B cell (primary cell): Measurements from ENCODE around the gene BAZ2B.

ENCODE experiments used
- CTCF ChIP-seq: fragments of 200-600 bp; IDR thresholded peaks from one replicate; pipeline ENCODE4 v1.8.0; 2022; ENCODE audit warnings: antibody characterized with exemption, mild to moderate bottlenecking
- EZH2 ChIP-seq: IDR thresholded peaks from 2 replicates; pipeline ENCODE4 v1.6.1; 2012; ENCODE audit warnings: borderline replicate concordance, low read depth, mild to moderate bottlenecking, moderate library complexity, low read length; ENCODE audit not compliant: insufficient read depth, poor library complexity, severe bottlenecking

GRCh38 chr2:159525012-159525411 is 91.3 kb downstream of the BAZ2B start:
- TF ChIP-seq CTCF (no peak), EZH2 (no peak)
